ENCODE results near the gene CD9. TPM values are rescaled to one million over a fixed set of nuclear protein-coding genes. Genes with fewer than 3 reads are reported as not detected.

Gene CD9
- total and polyA plus RNA-seq, 12 donors = 14.9 to 461 (median 276) TPM

DNA sequence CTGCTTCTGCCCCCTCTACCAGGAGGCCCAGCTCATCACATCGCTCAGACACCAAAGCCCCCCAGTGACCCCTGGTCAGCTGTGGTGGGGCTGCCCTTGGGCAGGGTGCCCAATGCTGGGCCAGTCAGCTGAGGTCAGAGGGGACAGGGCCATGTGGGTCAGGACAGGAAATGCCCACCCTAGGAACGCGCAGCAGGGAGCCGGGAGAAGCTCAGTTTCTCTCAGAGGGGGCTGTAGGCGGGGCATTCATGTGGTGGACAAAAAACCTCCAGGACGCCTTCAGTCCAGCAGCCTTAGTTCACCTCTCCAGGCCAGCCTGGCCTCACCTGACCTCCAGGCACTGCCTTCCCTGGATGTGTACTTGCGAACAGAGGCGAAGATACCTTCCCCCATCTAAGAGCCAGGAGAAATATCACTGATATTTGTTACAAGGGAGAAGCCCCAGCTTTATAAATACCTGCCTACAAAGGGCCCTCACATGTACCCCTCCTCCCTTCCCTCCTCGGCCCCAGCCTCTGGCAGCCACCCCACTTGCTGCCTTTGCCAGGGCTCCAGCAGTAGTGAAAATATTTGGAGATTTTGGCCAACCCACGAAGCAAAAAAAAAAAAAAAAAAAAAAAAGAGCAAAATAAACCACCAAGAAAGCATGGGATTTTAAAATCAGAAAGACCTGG, 68.4 kb downstream of the CD9 start:
- H3K27me3 ChIP-seq = no peaks in the 10 kb centered on the region
- TF ChIP-seq POLR2A (IDR thresholded peaks at IDR 0.05) = no peak
- TF ChIP-seq CTCF (IDR thresholded peaks at IDR 0.05) = no peak
- H3K4me1 ChIP-seq (replicated peaks in 1 of 2) = peaks cover 0 to 11% of the 10 kb centered on the region in 2 donors
- WGBS, 4 donors = 68 to 83% (median 79%) methylated on average over 7 to 10 of the region's 10 CpGs
- no peak for DNase-seq
- H3K9me3 ChIP-seq (replicated peaks in 1 of 3) = no peaks in the 10 kb centered on the region
- intact Hi-C loops (cut with DNase I) = no loop called here
- H3K4me3 ChIP-seq = no peak overlapping the region
- no peak overlapping the region for H3K27ac ChIP-seq
- no peaks in the 10 kb centered on the region for H3K36me3 ChIP-seq (replicated peaks in 1 of 2)

GRCh38 chr12:6269986-6270385, 69.8 kb downstream of the CD9 start:
- no peak overlapping the region for H3K4me3 ChIP-seq
- WGBS, 4 donors = 89 to 95% (median 93%) methylated on average over 16 of the region's 16 CpGs
- no peaks in the 10 kb centered on the region for H3K9me3 ChIP-seq (replicated peaks in 1 of 3)
- H3K36me3 ChIP-seq (replicated peaks in 1 of 2) = no peaks in the 10 kb centered on the region
- DNase-seq = no peak
- H3K27ac ChIP-seq = no peak overlapping the region
- intact Hi-C loops (cut with DNase I) = no loop called here
- TF ChIP-seq POLR2A (IDR thresholded peaks at IDR 0.05) (no peak), CTCF (IDR thresholded peaks at IDR 0.05) (no peak)
- no peaks in the 10 kb centered on the region for H3K4me1 ChIP-seq (replicated peaks in 1 of 2)
- no peaks in the 10 kb centered on the region for H3K27me3 ChIP-seq

- Histone ChIP-seq H3K4me1 (replicated peaks in 1 of 2) (no peaks in the 10 kb centered on the region), H3K4me3 (no peak overlapping the region), H3K27ac (no peak overlapping the region), H3K9me3 (replicated peaks in 1 of 3) (no peaks in the 10 kb centered on the region), H3K36me3 (replicated peaks in 1 of 2) (no peaks in the 10 kb centered on the region), H3K27me3 (no peaks in the 10 kb centered on the region)
- DNase-seq = no peak
- WGBS, 4 donors = 77 to 93% (median 89%) methylated on average over 7 to 8 of the region's 8 CpGs
- TF ChIP-seq POLR2A (IDR thresholded peaks at IDR 0.05) (no peak), CTCF (IDR thresholded peaks at IDR 0.05) (no peak)
- intact Hi-C loops (cut with DNase I) = no loop called here
Measured at GRCh38 chr12:6271281-6271680, 71.1 kb downstream of the CD9 start.

DNA sequence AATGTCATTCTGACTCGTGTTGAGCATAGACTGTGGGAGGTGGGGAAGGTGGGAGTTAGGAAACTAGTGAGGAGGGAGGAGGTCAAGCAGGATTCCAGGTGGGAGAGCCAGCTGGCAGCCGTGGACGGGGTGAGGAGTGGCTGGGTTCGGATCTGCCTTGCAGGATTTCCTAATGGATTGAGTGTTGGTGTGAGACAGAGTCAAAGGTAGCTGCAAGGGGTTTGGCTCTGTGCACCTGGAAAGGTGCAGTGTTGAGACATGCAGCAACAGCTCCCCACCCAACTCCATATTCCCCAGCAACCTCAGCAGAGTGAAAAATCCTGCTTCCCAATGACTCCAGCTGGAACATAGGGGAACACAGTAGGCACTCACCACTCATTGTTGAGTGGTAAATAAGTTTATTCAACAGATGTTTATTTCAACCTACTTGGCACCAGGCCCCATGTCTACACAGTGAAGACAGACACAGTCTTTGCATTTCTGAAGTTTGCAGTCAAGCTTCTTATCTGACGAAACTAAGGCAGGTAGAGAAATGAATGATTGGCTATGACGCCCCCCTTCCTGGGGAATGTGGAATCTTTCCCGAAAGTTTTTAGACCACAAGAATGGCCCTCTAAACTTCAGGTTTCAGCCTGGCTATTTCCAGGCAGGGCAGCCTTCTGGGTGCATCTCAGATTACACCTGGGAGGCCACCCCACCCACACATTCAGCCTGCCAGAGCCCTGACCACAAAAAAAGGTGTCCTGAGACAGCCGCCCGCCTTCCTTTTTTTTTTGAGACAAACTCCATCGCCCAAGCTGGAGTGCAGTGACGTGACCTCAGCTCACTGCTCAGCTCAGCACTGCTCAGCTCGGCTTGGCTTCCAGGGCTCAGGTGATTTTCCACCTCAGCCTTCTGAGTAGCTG, 72.4 kb downstream of the CD9 start:
- TF ChIP-seq CTCF (IDR thresholded peaks at IDR 0.05) (no peak), POLR2A (IDR thresholded peaks at IDR 0.05) (no peak)
- no peaks in the 10 kb centered on the region for H3K36me3 ChIP-seq (replicated peaks in 1 of 2)
- H3K27ac ChIP-seq = no peak overlapping the region
- WGBS, 4 donors = 72 to 85% (median 82%) methylated on average over 12 of the region's 12 CpGs
- no peak overlapping the region for H3K4me3 ChIP-seq
- no peaks in the 10 kb centered on the region for H3K27me3 ChIP-seq
- no peaks in the 10 kb centered on the region for H3K9me3 ChIP-seq (replicated peaks in 1 of 3)
- H3K4me1 ChIP-seq (replicated peaks in 1 of 2) = peaks cover 0 to 3% of the 10 kb centered on the region in 2 donors
- DNase-seq = no peak
- intact Hi-C loops (cut with DNase I) = no loop called here
